HG02943 (cell line): ENCODE measurements around the gene IRX2.

ENCODE experiments used
- ATAC-seq: cut with Tn5 transposase; IDR thresholded peaks from one replicate; pipeline ENCODE4 v1.9.1; 2021; ENCODE audit warnings: mild to moderate bottlenecking, low read depth, moderate library complexity; ENCODE audit not compliant: unreplicated experiment

IRX2 gene

GRCh38 chr5:2742921-2743679 is 8.4 kb downstream of the IRX2 start:
- no peak for ATAC-seq

DNA sequence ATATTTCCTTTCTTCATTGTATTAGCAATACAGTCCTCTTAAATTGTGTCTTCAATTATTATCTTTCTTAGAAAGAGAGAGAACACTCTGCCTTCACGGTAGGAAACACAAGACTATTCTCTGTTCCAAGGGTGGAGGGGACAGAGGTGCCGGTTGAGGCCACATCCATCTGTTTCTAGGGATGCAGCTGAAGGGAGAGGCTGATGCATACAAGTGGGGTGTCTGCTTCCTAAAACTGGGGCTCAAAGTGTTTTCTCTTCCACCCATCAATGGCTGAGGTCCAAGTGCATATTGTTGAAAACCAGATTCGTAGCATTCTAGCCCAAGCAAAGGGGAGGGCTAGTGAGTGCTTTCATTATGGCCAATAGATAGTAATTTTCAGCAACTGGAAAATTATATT is 9.5 kb downstream of the IRX2 start:
- ATAC-seq = no peak

DNA sequence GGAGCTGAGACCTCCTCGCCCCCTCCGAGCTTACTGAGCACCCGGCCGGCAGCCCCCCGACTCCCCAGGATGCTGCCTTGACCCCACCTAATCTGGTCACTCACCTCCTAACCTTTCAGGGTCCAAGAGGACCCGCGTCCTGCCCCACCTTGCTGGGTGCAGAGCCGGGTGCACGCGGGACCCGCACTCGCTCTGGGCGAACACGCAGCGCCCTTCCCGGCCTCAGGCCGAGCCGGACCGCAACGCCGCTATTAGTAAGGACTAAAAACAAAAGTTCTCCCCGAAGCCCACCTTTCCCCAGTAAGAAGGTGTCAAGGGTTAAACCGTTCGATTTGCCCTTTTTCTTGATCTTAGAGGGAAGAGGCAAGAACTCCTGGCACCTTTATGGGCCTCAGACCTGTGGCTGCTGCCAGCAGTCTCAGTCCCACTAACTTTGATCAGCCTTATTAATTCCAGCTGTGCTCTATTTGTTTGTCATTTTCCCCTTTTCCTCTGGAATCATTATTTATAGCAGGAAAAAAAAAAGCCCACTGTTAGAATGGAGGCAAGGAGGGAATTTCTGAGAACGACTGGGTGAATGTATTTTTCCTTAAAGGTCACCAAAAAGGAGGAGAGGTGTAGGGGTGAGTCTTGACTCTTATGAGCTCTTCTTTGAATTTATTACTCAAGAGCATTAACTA is 10.5 kb downstream of the IRX2 start:
- no peak for ATAC-seq

DNA sequence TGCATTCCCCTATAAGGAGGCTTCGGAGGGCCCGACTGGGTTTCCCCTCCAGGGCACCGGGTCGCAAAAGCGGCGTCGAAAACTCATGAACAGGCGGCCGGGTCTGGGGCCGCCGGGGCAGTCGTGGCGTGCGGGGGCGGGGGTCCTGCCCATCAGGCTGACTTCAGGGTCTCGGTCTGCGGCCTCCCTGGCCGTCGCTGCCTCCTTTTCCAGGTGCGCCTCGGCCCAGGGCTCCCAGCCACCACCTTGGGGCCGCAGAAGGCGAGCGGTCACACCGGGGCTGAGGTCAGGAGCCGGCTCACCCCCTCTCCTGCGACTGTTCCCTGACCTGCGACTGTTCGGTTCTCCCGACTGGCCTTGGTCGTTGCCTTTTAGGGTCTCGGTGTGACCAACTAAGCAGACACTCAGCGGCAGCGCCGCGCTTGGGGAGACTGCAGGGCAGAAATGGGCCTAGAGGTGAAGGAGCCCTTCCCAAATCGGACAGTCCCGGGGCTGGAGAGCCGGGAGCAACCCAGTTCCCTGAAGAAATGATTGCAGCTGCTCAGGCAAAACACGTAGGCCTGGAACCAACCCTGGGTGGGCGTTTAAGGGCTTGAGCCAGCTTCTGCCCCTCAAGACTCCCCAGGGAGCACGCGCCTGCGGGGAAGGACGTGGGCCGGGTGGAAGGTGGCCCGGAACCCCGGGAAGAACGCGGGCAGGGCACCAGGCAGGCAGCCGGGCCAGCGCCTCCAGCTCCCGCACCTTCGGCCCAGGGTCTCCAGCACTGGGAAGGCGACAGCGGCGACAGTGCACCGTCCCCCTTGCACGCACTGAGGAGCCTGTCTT is 11.2 kb downstream of the IRX2 start:
- no peak for ATAC-seq

DNA sequence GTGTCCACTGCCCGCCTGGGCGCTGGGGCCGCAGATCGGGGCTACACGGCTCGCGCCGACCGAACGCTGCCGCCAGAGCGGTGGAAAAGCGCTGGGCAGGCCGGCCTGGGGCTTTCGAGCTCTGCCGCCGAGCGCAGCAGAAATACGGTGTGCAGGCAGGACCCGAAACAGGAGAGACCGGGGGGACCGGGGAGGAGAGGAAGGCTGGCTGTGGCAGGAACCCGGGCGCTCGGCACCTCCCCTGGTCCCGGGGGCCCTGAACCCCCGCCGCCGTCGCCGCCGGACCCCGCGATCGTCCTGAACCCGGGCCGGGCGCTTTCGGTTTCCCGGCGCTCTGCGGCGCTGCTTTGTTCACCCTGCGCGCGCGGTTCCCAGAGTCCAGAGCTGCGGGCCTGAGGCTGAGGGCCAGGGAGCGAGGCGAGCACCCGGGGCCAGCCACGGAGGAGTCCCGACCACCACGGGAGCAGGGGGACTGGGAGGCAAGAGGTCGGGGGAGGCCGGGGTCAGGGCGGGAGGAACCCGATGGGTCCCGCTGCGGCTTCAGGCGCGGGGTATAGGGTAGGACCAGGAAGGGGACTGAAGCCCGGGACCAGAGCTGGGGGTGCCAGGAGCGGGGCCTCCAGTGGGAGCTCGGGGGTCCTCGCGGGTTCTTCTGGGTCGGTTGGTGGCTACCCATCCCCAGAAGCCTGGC is 12.0 kb downstream of the IRX2 start:
- no peak for ATAC-seq

DNA sequence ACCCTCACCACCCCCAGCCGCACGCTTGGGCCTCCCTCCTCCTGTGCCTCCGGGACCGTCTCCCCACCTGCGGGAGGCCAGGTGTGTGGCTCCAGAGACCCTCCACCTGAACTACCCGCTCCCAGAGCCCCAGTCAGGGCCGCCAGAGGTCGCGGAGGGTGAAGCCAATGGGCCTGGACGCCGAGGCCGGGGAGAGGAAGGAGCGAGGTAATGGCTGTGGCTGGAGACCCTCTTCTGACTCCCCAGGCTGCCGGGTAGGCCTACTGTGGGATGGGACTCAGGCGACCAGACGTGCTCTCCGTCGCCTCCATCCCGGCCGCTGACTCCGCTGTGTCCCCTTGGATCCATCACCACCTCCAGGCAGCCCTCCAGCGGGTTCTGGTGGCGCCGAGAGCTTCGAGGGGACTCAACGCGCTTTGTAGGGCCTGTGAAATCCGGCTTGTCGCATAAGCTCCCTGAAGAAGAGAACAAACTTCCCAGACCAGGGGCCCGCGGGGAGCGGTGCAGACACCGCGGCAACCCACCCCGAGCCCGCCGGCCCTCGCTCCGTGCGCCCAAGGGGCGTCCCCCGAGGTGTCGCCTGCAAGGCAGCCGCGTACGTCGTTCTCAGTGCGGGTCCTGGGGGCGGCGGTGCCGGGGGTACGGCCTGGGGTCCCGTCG is 12.6 kb downstream of the IRX2 start:
- no peak for ATAC-seq

DNA sequence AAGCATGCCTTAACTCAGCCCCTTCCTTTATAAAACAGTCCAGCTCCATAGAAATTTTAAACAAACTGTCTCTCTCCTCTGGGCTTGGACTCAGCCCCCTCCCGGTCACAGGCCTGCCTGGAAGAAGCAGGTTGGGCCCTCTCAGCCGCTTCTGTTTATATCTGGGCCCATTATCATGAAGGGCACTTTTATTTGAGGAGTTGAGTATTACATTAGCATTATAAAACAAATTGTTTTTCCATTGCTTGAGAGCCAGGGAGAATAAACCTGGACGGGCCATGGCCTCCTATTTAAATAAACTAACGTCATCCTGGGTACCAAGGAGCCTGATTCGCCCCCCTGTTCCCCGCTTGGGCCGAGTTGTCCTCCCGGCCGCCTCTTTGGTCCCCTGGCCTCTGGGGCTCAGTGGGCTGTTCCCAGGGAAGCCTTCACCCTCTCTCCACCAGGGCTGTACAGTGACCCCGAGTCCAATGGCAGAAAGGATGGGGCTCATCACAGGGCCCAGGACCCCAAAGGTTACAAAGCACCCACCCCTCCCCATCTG is 13.2 kb downstream of the IRX2 start:
- no peak for ATAC-seq

- ATAC-seq = no peak
These were observed 14.0 kb downstream of the IRX2 start for GRCh38 chr5:2737273-2738155.

DNA sequence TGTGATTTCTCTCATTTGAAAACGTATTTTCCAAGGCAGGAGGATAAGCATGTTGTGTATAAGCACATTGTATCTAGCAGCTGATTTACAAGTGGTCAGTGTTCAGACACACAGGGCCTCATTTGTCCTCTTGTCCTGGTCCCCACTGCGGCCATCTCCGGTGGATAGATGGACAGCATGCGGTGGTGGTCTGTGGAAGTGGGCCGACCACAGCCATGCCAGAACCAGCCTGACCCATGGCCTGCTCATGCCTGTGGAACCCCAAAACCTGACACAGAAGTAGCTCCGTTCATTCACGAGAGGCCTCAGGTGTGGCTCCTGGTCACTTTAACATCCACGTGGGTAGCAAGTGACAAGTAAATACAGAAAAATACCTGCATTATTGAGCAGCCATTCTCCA is 14.6 kb downstream of the IRX2 start:
- ATAC-seq = no peak

DNA sequence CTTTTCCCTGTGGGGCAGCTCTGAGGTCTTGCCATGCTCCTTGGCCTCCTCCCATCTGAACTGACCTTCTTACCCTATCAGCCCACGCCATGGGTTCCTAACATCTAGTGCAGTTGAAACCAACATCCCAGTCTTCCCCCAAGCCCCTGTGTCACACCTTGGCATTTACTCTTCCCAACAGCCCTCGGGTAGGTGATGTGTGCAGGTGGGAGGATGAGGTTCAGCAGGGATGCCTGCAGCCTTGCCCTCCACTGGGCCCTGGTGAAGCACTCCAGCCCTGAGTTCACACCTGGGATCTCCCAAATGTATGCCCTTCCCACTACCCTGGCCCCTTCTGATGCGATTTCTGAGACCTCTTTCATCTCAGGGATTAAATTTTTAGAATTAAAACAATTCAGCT is 15.5 kb downstream of the IRX2 start:
- ATAC-seq = no peak

DNA sequence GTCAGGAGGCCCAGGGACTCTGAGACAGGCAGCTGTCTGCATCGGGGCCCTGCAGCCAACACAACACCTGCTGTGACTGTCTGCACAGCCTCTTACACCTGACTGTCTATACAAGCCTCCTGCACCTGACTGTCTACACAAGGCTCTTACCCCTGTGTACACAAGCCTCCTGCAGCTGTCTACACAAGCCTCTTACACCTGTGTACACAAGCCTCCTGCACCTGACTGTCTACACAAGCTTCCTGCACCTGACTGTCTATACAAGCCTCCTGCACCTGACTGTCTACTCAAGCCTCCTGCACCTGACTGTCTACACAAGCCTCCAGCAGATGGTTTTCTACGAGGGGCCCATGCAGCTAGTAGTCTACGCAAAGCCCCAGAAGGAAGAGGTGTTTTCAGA is 18.6 kb downstream of the IRX2 start:
- no peak for ATAC-seq

- ATAC-seq = no peak
These were observed 19.5 kb downstream of the IRX2 start for GRCh38 chr5:2732004-2732403.

- no peak for ATAC-seq
These were observed 22.3 kb downstream of the IRX2 start for GRCh38 chr5:2729189-2729588.

GRCh38 chr5:2727550-2727949 is 23.9 kb downstream of the IRX2 start:
- ATAC-seq = no peak

GRCh38 chr5:2725980-2726765 is 25.3 kb downstream of the IRX2 start:
- no peak for ATAC-seq

- ATAC-seq = no peak
These were observed 26.6 kb downstream of the IRX2 start for GRCh38 chr5:2724831-2725230.

GRCh38 chr5:2724031-2724581 is 27.4 kb downstream of the IRX2 start:
- ATAC-seq = no peak

DNA sequence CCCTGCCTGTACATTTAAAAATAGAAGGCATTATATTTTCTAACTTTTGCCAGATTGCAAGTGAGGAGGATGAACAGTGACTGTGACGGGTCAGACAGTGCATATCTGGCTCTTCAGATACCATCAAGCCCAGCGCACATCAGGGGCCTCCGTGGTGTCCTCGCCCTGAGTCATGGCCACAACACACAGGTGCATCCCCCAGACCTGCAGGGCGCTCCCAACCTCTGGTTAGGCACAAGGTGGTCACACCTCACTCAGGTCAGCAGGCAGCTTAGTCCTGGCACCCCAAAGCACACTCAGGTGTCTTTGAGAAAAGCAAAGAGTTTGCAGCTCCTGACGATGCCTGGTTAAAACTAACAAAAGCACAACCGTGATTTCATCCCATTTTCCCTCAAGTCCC is 28.6 kb downstream of the IRX2 start:
- ATAC-seq = no peak
